Activated CD8-positive, alpha-beta memory T cell treated with anti-CD3 and anti-CD28 coated beads, Interleukin-2, amount 50 U/mL, for 4 hours (primary cell): ENCODE results near the gene GSTT2.
"Not testable (repeated sequence)": the region's sequence is repeated elsewhere in the genome, so short reads cannot be mapped to it uniquely, and the experiment has no call there.

Experiments used
- DNase-seq: peaks from one replicate; pipeline ENCODE4 v3.0.0-alpha.2; 2020

The GSTT2 gene

DNA sequence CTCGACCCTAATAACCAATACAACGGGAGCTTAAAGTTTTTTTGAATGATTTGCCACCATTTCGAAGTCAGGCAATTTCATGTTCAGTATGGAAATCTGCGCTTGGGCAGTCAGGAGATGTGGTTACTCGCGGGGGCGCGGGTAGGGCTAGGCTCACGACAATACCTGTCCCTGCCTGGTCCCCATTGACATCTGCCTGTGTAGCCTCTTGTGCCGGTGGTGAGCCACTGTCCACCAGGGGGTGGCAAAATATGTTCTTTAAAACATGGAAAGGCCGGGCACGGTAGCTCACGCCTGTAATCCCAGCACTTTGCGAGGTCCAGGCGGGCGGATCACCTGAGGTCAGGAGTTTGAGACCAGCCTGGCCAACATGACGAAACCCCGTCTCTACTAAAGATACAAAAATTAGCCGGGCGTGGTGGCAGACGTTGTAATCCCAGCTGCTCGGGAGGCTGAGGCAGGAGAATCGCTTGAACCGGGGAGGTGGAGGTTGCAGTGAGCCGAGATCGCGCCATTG is 5.0 kb upstream of the GSTT2 start:
- not testable (repeated sequence) for DNase-seq

DNA sequence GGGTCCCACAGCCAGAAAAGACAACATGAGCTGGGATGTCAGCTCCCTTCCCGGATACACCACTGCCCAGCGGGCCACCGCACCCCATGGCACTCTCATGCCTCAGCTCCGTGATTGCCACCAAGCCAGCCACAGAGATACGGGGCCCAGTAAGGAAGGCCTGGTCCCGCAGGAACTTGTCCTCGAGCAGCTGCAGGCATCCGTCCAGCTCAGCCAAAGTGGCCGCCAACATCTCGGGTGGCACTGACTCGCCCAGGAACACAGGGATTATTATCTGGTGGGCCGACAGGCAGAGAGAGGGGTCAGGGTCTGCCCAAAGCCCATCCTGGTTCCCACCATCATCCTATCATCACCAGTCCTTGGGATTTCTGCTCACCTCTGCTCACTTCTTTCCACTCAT is 2.6 kb upstream of the GSTT2 start:
- DNase-seq, result not testable (repeated sequence)

DNA sequence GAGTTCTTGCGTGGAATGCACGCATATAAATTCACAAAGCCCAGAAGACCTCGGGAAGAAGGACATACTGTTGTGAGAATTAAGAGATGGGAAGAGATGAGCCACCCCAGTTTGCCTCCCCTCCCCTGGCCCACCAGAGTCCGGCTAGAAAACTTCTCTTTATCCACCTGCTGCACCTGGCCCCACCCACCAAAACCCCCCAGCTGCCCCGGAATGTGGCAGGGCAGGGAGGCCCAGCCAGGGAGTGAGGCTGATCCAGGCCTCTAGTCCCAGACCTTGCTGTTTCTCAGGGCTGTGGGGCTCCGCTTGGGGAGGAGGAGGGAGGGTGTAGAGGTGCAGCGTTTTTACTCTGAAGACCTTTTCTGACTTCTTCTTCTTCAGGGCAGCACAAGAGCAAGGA is 633 bp downstream of the GSTT2 start:
- DNase-seq, result not testable (repeated sequence)

DNA sequence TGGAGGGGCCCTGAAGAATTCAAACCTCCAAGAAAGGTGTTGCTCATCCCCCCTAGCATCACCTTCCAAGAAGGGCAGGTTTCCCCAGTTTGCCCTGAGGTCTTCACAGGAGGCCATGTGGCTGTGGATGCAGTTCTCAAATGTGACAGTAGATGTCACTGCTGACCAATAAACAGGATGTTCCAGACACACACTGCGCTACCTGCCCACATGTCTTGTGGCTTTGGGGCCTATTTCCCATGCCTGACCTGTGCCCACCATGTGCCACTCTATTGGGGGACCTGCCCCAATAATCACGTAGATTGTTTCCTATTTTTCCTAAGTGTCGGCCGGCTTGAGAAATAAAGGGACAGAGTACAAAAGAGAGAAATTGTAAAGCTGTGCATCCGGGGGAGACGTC is 4.5 kb downstream of the GSTT2 start:
- DNase-seq, result no peak

DNA sequence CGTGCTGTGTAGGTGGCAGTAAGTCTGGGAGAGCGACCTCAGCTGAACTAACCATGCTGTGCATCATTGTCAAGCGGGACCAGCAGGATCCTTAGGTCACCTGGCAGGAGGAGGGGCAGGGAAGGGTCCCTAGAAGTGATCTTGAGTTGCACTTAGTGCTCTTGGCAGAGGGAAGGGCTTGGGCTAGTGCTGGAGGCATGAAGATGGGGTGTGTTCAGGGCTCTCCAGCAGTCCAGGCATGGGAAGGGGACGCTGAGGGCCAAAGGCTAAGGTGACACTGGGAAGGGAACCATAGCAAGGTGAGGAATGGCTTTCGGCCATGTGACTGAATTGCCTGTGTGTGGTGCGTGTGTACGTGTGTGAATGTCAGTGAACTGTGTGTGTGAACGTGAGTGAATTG is 6.2 kb downstream of the GSTT2 start:
- not testable (repeated sequence) for DNase-seq

DNA sequence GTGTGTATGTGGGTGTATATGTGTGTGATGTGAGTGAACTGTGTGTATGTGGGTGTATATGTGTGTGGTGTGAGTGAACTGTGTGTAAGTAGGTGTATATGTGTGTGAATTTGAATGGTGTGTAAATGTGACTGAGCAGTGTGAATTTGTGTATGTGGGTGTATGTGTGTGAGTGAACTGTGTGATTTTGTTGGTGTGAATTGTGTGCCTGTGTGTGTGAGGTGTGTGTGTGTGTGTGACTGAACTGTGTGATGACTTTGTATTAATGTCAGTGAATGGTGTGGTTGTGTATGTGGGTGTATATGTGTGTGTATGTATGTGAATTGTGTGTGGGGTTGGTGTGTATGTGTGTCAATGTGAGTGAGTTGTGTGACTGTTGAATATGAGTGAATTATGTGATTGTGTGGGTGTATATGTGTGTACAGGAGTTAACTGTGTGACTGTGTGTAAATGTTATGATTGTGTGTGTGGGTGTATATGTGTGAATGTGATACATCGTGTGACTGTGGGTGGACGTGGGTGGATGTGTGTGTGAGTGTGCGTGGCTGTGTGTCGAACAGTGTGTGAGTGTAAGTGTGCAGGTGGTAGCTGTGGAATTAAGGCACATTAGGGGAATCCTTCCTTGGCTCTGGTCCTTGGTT is 6.7 kb downstream of the GSTT2 start:
- not testable (repeated sequence) for DNase-seq

DNA sequence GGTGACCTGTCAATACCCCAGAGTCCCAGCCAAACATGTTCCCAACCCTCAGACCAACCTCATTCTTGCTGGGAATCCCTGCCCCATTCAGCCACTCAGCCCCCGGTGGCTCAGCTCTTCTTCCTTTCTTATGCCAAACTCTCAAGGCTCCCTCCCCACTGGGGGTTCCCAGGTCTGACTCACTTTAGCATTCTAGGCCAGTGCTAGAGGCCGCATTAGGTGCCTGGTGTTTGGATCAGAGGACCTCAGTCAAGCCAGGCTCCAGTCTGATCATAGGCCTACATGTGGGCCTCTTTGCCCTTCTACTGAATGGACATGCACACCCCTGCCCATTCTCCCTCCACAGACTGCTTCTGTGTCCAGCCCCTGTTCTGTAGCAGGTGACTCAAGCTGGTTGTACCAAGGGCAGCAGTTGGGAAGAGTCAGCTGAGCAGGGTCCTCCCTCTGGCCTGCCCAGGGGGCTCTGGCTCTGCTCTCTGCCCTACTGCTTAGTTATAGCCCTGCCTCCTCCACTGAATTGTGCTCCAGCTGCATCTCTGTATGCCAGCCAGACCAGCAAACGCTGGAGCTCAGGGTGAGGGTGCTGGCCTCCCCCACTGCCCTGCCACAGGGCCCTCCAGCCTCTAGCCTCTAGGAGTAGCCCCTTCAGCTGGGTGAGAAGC is 9.8 kb downstream of the GSTT2 start:
- not testable (repeated sequence) for DNase-seq

DNA sequence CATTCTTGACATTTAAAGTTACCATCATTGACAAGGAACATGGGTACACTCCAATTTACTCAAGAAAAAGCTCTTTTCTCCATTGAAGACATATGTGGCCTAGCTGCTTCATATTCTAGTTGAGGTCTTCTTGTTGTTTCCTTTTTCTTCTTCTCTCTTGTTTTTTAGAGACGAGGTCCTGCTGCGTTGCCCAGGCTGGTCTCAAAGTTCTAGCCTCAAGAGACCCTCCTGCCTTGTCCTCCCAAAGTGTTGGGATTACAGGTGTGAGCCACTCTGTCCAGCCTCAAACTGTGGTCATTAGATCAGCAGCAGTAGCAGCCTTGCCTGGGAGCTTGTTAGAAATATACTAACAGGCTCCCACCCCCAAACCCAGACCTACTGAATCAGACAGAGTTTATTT is 13.1 kb downstream of the GSTT2 start:
- DNase-seq, result not testable (repeated sequence)

DNA sequence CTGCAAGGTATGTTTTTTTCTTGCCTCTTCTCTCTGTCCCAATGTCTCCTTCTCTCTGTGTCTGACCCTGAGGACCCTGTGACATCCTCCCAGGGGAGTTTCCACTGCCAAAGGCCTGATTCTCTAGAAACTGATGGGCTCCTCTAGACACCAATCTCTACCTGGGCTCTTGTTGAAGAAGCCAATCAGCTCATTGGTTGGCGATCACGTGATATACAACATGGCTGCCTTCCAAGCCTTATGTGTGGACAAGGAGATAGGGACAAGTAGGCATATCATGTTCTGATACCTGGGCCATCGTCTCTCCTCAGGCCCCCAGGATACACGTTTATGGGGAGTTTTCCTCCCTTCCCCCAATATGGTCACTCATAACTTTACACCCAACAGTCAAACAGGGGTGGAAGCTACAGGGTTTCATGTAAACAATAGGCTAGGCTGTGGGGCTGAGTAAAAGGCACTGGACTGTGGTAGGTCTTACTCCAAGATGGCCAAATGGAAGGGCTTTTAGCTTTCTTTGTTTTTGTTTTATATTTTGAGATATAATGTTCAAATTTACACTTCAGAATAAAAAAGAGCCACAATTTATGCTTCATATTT is 13.7 kb downstream of the GSTT2 start:
- not testable (repeated sequence) for DNase-seq

DNA sequence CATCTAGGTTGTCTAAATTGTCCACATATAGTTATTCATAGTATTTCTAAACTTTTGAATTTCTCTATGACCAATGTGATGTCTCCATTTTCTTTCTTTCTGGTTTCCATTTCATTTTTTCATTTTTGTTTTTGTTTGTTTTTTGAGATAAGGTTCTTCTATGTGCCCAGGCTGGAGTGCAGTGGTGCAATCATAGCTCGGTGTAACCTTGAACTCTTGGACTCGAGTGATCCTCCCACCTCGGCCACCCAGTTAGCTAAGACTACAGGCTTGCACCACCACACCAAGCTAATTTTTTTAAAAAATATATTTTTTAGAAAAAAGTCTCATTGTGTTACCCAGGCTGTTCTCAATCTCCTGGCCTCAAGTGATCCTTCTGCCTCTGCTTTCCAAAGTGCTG is 17.2 kb downstream of the GSTT2 start:
- DNase-seq, result no peak

DNA sequence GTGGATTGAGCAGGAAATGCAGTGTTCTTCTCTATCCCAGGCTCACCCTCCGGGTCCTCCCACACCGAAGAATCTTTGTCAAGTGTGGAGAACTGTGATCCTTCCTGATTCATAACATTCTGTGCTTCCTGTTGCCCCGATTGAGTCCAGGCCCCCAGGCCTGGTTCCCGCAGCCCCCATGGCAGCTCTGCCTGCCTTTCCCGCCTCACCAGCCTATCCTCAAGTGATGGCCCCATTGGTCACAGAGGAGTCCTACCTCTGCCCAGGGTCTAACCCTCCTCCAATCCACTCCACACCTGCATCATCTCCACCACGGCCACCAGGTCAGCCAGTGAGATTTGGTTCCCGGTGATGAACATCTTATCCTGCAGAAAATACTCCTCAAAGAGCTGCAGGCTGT is 19.8 kb downstream of the GSTT2 start:
- DNase-seq, result not testable (repeated sequence)

DNA sequence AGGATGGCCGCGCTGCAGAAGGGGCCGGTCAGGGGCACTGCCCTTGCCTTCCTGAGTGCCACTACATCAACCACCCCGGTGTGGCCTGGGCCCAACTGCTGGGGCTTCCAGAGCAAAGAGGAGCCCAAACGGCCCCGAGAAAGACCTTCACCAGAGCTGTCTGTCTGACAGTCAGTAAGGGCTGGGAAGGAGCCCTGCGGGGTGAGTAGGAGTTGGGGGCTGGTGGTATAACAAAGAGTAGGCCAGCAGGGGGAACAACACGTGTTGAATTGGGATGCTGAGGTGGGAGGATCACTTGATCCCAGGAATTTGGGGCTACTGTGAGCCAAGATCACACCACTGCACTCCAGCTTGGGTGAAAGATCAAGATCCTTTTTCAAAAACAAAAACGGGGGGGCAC is 21.4 kb downstream of the GSTT2 start:
- DNase-seq, result no peak

DNA sequence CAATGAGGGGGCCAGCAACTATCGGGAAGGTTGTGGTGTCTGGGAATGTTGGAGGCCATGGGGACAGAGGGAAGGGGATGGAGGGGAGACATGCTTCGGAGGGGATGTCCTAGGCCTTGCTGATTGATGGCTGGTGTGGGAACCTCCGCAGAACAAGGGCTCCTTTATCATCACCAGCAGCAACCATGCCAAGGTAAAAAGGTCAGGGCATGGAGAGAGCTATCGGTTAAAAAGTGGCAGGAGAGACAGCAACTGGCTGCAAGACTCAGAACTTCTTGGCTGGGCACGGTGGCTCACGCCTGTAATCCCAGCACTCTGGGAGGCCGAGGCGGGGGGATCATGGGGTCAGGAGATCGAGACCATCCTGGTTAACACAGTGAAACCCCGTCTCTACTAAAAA is 22.3 kb downstream of the GSTT2 start:
- no peak for DNase-seq

DNA sequence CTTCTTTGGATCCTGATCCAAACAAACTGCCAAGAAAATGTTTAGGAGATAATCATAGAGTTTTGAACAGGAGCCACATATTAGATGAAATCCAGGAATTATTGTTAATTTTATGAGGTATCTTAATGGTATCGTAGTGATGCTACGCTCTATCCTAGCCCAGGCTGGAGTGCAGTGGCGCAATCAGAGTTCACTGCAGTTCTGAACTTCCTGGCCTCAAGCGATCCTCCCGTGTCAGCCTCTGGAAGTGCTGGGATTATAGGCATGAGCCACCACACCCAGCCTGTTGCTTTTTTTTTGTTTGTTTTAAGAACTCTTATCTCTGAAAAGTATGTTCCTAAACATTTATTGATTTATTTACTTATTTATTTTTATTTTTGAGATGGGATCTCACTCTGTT is 22.9 kb downstream of the GSTT2 start:
- DNase-seq, result no peak

DNA sequence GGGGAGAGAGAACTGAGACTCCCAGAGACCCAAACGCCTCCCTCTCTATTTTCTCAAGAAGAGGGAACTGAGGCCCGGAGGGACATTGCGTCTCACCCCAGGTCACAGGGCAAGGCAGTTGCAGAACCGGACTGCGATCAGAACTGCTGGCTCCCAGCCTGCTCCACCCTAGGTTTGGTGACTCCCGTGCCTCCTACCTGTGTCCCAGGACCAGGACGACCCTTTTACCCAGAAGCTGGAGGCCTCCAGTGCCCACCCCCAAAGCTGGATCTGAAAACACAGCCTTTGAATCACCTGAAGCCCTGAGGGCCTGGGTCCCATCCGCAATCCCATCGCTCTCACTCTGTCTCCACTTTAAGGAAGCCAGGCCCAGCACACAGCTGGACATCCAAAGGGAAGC is 24.0 kb downstream of the GSTT2 start:
- DNase-seq, result no peak

DNA sequence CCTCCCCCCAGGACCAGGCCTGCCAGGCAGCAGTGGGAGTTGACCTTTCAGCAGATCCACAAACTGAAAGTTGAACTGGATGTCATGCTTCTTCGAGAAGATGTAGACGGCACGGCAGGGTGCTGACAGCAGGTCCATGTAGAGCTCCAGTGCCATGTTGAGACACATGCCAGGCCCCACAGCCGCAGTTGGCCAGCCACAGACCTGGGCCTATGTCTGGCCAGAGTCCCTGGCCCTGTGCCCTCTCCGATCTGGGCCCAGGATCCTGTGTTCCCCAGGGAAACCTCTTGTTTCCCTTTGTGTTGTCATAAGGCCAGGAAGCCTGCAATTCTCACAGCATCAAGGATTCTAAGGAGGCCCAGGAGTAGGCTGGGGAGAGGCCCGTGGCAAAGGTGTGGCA is 25.3 kb downstream of the GSTT2 start, which contains the start of gene GSTT4:
GSTT4 (minus strand) TSS at position 253 of the 400 bp plus-strand sequence; CDS start at position 156, 97 bp downstream.
- DNase-seq, result no peak

DNA sequence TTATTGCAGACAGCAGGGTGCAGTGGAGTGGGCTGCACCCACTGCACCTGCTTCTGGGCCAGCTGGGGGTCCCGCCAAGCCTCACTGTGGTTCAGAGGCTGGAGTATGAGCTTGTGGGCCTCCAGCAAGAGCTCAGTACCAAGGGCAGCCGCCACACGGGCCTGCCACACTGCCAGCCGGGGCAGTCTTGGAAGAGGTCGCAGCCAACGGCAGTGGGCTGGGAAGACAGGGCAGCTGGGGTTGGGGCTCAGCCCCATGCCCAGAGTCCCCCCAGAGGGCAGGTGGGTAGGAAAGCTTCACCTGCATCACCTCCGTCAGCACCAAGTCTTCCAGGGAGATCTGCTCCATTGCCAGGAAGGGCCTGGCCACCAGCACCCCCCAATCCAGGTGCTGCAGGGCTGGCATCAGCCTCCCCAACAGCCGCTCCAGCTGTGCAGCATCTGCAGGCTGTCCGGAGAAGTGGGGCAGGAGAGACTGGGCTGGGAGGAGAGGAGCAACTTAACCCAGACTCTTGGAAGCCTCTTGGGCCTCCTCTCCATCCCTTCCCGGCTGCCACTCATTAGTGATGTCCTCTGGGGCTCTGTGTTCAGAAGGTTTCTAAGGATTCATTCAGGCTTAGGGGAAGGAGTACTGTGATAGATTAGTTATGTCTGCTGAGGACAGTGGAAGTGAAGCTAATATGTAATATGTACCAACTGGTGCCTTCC is 26.4 kb downstream of the GSTT2 start:
- DNase-seq, result no peak

DNA sequence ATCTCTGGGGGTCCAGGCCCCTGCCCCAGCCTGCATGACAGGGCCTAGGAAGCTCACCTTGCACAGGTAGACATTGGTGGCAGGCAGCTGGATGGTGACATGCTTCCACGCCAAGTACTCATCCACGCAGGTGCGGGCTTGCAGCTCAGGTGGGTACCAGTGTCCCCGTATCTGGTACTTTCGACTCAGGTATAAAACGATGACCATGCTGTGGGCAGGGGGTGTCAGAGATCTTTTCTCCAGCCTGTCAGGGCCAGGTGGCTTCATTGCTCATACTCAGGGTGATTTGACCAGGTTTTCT is 26.9 kb downstream of the GSTT2 start:
- no peak for DNase-seq

DNA sequence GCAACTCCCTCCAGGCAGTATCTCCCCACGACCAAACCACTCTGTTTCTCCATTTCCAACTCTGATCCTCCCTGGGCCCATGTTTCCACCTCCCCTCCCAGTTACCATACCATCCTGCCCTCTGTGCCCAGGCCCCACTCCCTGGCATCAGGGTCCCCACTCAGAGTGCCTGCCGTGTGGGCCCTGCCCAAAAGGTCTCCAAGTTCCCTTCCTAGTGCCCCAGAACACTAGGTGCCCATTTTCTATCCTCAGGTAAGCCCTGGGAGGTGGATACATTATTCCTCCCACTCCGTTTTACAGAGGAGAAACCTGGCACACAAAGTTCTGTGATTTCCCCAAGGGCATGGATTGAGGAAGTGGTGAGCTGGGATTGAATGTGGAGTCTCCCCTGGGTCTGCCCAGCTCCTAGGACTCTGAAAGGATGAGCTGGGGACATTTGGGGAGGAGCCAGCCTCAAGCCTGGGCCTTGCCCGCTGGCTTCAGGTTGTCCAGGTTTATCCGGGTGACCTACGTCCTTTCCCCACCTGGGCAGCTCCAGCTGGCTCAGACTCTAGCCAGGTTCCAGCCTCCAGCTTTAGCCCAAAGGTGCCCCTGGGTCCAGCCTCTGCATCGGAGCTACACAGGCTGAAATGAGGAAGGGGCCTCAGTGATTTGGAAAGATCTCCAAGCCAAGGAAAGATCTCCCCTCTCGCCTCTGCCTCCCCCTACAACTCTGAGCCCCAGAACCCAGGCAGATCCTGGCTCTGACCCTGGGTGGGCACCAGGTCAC is 27.5 kb downstream of the GSTT2 start:
- DNase-seq, result no peak

DNA sequence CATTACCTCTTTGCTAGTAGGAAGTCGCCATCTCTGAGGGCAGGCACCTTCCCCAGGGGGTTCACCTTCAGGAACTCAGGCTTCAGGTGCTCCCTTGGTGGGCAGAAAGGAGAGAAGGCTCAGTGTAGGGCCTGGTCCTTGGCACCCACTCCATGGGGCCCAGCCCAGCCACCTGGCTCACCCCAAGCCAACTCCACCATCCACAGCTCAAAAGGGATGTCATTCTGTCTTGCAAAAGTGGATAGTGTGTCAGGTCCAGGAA is 28.0 kb downstream of the GSTT2 start:
- DNase-seq, result no peak

DNA sequence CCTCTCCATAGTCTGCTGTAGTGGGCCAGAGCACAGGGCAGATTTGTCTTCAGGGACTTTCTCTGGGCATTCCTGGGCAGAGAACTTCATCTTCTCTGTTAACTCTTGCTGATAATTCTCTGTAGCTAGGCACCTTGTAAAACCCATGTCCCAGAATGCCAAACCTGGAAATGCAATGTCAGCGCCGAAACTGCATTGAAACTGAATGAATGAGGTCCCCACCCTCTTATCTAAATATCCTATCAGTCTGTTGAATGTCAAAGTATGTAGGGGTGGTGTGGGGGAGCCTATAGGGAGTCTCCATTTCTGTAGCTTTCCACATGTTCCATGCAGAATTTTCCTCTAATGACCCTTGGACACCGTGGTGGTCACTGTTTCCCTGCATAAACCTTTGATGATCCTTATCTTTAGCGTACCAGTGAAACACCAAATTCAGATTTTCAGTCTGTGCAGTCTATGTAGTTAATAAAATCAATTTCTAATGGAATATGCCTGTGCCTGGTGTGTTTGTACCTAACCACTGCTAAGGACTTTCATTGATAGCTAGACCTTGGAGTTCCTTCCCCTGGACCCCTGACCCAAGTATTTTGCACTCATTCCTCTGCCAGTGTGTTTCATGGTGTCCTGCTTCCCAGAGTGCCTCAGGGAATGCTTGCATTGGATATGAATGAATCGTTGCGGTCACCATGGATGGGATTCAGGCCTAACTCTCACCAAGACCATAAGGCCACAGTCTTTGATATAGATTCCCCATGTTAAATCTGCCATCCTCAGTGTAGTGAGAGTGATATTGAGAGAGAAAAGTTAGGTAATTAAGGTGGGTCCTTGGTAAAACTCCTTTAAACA is 28.7 kb downstream of the GSTT2 start:
- no peak for DNase-seq
